ENCODE measurements around the gene PROSER3.

- no peak for TF ChIP-seq CTCF (conservative IDR thresholded peaks at IDR 0.05 in 1 of 2, IDR thresholded peaks at IDR 0.05 in 1 of 2; ENCODE audit: extremely low read depth in 1 of 2, insufficient read depth in 1 of 2, low read depth in 1 of 2, low read length in 2 of 2)
- no peak for TF ChIP-seq EZH2 (IDR thresholded peaks at IDR 0.05; ENCODE audit: borderline replicate concordance, low read length)
These were observed 37.8 kb upstream of the PROSER3 start for GRCh38 chr19:35720163-35720524.

All from mammary epithelial cell (primary cell).